D721Med (cell line): Measurements from ENCODE around the gene MRPS17.
A peak's percentile ranks its signal among the peaks of the same experiment; 100 is the strongest.

Experiments
- DNase-seq: peaks from one replicate; pipeline ENCODE4 v3.0.0; 2011; ENCODE audit warnings: low spot score; ENCODE audit not compliant: insufficient read length
- FAIRE-seq: peaks from 2 replicates; lab custom pipeline; 2011; peaks lifted over from hg19 to GRCh38; lab: Jason Lieb, UNC
- TF ChIP-seq, protein P1 (sequence below): IDR thresholded peaks from 2 replicates; pipeline ENCODE4 v1.5.1; 2012; ENCODE audit warnings: mild to moderate bottlenecking, control low read depth; ENCODE audit not compliant: insufficient read depth; ENCODE audit errors: missing control alignments

MRPS17 gene

DNA sequence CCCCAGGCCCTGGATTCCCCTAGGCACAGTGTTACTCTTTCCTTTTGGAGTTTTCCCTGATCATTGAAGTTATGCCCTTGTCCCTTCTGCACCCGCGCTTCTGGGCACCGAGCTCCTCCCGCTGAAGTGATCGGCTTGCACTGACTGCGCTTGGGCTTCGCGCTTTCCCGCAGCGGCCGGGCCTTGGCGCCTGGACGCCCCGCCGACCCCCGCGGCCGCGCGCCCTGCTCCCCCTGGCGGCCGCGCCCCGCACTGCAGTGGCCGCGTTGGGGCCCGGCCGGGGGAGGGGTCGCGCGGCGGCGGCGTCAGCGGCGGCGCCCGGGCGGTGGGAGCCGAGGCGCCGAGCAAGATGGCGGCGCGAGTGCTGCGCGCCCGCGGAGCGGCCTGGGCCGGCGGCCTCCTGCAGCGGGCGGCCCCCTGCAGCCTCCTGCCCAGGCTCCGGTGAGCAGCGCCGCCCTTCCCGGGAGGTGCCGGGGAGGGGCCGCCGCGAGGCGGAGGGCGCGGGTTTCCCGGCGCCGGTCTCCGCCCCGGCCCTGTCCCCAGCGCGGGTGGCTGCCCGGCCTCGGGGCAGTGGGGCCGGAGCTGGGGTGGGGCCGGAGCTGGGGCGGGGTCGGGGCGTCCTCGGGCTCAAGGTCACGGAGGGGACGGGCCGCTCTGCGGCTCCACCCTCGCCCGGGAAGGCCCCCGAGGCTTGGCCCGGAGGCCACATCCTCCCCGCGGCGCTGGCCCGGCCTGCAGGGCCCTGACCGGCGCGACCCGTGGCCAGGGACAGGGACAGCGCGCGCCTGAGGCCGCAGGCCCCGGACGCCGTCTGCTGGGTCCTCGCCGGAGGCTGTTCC lies 12.8 kb downstream of the MRPS17 start, which contains the start of gene NIPSNAP2:
NIPSNAP2 (plus strand) TSS at position 325 of the 839 bp plus-strand sequence; CDS start at position 350, 25 bp downstream.
- TF ChIP-seq, protein P1, sequence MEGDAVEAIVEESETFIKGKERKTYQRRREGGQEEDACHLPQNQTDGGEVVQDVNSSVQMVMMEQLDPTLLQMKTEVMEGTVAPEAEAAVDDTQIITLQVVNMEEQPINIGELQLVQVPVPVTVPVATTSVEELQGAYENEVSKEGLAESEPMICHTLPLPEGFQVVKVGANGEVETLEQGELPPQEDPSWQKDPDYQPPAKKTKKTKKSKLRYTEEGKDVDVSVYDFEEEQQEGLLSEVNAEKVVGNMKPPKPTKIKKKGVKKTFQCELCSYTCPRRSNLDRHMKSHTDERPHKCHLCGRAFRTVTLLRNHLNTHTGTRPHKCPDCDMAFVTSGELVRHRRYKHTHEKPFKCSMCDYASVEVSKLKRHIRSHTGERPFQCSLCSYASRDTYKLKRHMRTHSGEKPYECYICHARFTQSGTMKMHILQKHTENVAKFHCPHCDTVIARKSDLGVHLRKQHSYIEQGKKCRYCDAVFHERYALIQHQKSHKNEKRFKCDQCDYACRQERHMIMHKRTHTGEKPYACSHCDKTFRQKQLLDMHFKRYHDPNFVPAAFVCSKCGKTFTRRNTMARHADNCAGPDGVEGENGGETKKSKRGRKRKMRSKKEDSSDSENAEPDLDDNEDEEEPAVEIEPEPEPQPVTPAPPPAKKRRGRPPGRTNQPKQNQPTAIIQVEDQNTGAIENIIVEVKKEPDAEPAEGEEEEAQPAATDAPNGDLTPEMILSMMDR: peak; percentile 53
- FAIRE-seq (no peak), DNase-seq (peak; percentile 36)

DNA sequence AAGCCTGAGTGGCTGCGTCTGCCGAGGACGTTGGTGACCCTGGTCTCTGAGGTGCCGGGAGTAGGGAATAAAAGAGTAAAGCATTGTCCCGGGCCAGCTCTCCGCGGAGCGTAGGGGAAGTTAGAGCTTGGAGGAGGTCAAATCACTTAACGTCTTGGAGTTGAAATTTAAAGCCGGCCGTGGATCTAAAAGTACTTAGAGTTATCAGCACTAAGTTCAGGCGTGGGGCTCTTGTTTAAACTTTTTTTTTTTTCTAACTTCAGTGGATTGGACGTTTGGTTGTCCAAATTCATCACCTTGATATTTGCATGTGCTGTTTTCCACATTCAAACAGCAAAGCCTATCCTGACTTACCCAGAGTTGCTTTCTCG lies 13.4 kb downstream of the MRPS17 start:
- TF ChIP-seq, protein P1: no peak
- no peak for FAIRE-seq
- no peak for DNase-seq

DNA sequence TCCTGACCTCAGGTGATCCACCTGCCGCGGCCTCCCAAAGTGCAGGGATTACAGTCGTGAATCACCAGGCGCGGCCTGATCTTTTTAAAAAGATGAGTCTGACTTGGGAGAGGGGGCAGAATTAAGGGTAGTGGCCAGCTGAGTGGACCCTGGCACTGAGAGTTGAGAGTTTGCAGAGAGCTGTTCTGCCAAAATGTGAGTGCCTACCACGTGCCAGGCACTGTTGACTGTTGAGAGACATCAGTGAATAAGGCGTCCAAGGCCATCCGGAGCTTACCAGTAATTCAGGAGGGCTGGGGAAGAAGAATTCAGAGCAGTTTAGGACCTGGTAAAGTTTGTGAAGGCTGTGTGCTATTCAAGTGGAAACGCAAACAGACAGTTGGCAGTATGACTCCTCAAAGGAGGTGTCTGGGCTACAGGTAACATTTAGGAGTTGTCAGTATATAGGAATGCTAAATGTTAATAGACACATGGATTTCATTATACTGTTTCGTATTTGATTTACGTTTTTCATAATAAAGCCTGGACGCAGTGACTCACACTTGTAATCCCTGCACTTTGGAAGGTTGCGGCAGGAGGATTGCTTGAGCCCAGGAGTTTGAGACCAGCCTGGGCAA lies 14.2 kb downstream of the MRPS17 start:
- TF ChIP-seq, protein P1: no peak
- DNase-seq (no peak), FAIRE-seq (no peak)

DNA sequence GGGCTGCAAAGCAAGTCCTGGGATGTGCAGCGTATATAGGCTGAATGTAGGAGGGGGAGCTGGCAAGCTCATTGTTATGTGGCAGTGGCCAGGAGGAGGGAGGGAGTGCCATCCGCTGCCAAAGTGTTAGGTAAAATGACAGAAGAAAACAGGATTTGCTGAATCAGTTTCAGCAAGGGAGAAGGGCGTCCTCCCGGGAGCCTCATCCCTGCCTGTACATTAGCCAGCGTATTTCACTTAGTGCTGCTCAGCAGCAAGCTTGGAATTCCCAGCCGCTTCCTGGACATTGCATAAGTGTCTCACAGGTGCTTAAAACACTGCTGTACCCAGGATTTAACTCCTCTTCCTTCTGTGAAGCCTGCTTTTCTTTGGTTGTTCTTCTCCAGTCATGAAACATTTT lies 15.2 kb downstream of the MRPS17 start:
- FAIRE-seq: no peak
- no peak for DNase-seq
- TF ChIP-seq, protein P1: no peak

DNA sequence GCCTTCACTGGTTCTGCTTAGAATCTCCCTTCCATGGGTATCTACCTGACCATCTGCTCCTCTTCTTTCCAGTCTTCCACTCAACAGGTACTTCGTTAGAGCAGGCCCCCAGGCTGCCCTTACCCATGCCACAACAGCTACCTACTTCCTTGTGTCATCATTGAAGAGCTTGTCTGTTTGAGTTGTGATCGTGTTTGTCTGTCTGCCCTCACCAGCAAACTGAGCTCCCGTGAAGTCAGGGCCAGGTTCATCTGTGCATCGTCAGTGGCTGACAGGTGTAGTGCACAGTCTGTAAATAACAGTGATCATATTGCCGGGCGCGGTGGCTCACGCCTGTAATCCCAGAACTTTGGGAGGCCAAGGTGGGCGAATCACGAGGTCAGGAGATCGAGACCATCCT lies 17.7 kb downstream of the MRPS17 start:
- TF ChIP-seq, protein P1: no peak
- DNase-seq (no peak), FAIRE-seq (no peak)

DNA sequence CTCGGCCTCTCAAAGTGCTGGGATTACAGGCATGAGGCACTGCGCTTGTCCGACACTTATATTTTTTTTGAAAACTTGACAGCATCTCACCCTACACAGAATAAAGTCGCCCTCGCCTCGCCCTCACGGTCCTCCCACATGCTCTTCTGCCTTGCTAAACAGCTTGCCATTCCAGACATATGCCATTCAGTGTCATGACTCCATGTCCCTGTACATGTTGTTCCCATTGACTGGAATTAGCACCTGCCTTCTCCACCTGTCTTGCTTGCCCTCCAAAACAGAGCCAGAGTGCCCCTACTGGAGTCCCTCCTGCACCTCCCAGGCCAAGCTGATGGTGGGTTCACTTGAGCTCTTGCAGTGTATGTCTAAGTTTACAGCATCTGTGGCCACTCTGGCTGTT lies 18.9 kb downstream of the MRPS17 start:
- no peak for FAIRE-seq
- TF ChIP-seq, protein P1: no peak
- no peak for DNase-seq

DNA sequence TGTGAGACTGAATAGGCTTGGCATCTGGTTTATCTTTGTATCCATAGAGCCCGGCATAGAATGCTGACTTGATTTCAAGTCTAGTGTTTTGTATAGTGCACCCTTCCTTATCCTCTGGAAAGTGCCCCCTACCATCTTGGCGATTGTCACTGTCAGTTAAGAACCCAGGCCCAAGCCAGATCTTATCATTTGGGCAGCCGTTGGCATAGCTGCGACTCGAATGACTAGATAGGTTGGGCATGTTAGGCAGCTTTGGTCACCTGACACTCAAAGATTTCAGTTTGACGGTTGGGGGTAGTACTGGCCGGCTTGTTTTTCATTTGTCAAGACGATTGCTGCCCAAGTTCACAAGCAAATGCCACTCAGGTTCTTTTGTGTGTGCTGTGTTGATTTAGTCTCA lies 19.3 kb downstream of the MRPS17 start:
- TF ChIP-seq, protein P1: no peak
- no peak for DNase-seq
- no peak for FAIRE-seq
